Smooth muscle cell of the coronary artery (primary cell): ENCODE data around the gene OR2A25. TPM values are rescaled to one million over a fixed set of nuclear protein-coding genes. Genes with fewer than 3 reads are reported as not detected.

Experiments used
- total RNA-seq: library from RNA; depleted of rRNA; stranded (reverse); fragments of >200 nt; gene quantifications from 2 replicates; pipeline ENCODE4 v1.2.3, GENCODE V29; 2014; ENCODE audit warnings: low replicate concordance

Gene OR2A25, protein sequence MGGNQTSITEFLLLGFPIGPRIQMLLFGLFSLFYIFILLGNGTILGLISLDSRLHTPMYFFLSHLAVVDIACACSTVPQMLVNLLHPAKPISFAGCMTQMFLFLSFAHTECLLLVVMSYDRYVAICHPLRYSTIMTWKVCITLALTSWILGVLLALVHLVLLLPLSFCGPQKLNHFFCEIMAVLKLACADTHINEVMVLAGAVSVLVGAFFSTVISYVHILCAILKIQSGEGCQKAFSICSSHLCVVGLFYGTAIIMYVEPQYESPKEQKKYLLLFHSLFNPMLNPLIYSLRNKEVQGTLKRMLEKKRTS
- not detected in 2 replicates for total RNA-seq

DNA sequence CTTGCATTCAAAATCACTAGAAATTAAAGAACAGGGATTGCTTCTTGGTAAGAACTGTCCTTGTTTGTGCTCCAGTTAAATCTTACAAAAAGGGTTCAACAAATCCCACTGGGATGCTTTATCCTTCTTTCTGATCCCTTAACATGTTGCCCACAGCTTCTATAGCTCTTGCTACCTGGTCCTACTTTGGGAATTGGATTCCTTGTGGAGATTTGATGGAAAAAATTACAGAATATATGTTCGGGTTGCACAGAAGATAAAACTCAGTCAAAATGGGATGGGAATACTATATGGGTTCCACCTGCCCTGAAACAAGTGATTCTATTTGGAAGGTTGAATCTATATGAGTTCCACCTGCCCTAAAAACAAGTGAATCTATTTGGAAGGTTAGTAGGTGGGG, at the start of gene OR2A25:
Gene OR2A25, plus strand, starts transcription at position 301 of the 400 bp plus-strand sequence. CDS start 4,409 bp downstream, outside the sequence.

DNA sequence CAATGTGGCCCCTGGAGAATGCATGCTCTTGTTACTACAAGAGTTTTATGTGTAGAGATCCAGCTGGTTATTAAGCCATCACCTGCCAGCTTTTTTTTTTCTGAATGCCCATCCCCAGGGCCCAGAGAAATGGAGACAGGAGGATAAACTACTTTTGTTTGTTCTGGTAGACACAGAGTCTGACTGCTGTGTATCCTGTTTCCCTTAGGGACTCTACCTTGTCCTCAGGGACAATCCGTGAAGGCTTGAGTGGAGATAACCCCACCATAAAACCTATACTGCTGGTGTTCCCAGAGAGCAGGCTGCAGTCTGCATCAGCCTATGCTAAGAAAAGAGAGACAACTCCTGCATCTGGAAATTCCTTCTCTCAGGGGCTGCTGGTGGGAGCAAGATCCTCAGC, 21.0 kb upstream of the OR2A25 start, which contains the start of gene OR2A5:
Gene OR2A5, plus strand, starts transcription at position 301 of the 400 bp plus-strand sequence. CDS start 1,454 bp downstream, outside the sequence.

DNA sequence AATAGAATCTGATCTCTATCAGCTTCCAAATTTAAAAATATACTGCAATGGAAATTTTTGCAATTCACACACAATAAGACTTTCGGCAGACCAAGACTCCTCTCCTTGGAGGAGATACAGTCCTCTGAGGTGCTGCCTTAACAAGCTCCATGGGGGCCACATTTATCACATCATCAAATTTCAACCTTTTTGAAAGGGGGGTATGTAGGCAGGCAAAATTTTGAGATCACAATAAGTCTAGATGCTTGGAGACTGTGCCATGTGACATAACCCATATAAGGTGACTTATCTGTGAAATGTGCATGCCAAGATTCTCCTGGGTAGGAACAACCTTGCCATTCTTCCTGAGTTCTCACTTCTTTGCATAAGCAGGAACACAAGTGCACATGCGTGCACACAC, 16.4 kb downstream of the OR2A25 start, which contains the start of gene OR2A12:
Gene OR2A12, plus strand, starts transcription at position 301 of the 400 bp plus-strand sequence. CDS start 8,830 bp downstream, outside the sequence.

DNA sequence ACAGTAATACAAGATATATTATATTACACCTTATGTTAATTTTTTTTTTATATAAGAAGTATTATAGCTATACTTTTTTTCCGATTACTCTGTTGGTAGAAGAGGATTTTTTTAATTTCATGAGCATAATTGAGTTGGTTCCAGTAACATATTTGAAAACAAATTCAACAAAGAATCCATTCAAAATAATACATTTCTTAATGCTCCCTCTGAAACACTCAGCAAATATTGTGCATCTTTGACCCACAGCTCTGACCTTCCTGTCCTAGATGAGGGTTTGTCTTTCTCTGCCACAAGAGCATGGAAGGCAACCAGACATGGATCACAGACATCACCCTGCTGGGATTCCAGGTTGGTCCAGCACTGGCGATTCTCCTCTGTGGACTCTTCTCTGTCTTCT, 39.7 kb downstream of the OR2A25 start, which contains the start of gene OR2A2:
Gene OR2A2, plus strand, starts transcription at position 301 of the 400 bp plus-strand sequence. Its CDS starts 0 bp downstream, at position 301.

DNA sequence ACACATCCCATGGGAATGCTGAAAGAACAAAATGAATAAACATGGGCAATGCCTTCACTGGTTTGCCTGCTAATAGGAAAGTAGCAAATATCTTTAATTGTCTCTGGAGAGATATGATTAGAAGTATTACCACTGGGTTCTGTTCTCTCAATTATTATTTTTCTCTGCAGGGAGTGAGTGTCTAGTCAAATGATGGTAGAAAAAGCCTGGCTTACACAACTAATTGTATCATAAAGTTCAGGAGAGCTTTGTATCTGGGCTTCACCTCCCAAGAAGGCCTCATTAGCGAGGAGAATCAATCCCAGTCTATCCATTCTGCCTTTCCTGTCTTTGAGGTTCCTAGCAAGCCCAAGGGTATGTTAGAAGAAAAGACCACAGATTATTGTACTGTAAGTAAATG, 53.3 kb downstream of the OR2A25 start, which contains the start of gene OR2A14:
Gene OR2A14, plus strand, starts transcription at position 301 of the 400 bp plus-strand sequence. CDS start 5,937 bp downstream, outside the sequence.

Other genes starting within 250 kb of the OR2A25 start
- gene TCAF1, start 167.6 kb upstream of the OR2A25 start, total RNA-seq: 30.0 and 55.7 TPM in 2 replicates
- gene OR2F2, start 134.6 kb upstream of the OR2A25 start, total RNA-seq: not detected in 2 replicates
- not detected in 2 replicates for gene OR2F1, start 115.0 kb upstream of the OR2A25 start, total RNA-seq
- not detected in 2 replicates for gene OR6B1, start 69.5 kb upstream of the OR2A25 start, total RNA-seq
- not detected in 2 replicates for gene OR2A5, start 20.9 kb upstream of the OR2A25 start, total RNA-seq
- gene OR2A12, start 16.5 kb downstream of the OR2A25 start, total RNA-seq: not detected in 2 replicates
- gene OR2A2, start 39.8 kb downstream of the OR2A25 start, total RNA-seq: not detected in 2 replicates
- not detected in 2 replicates for gene OR2A14, start 53.4 kb downstream of the OR2A25 start, total RNA-seq
- gene CTAGE4, start 113.7 kb downstream of the OR2A25 start, total RNA-seq: 0.23 and 0.35 TPM in 2 replicates
- 2.0 and 6.1 TPM in 2 replicates for gene ARHGEF35, start 126.0 kb downstream of the OR2A25 start, total RNA-seq
- gene OR2A42, start 169.8 kb downstream of the OR2A25 start, total RNA-seq: under 0.01 TPM in 1 of 2 replicates, not detected in the other
- gene OR2A7, start 195.0 kb downstream of the OR2A25 start, total RNA-seq: 0.23 TPM in 1 of 2 replicates, not detected in the other
- gene CTAGE8, start 199.5 kb downstream of the OR2A25 start, total RNA-seq: 0.12 TPM in 1 of 2 replicates, not detected in the other
- gene OR2A1, start 242.6 kb downstream of the OR2A25 start, total RNA-seq: 0.08 and 0.12 TPM in 2 replicates